ENCODE data around the gene MRPS33.
A peak's percentile ranks its signal among the peaks of the same experiment; 100 is the strongest.
"Not testable (repeated sequence)": the region's sequence is repeated elsewhere in the genome, so short reads cannot be mapped to it uniquely, and the experiment has no call there.

Gene MRPS33

GRCh38 chr7:141014524-141015395, at the start of gene MRPS33:
Gene MRPS33, minus strand, starts transcription at chr7:141014952. Its CDS starts 4,319 bp downstream, at chr7:141010633.
- peak; percentile 97 for DNase-seq

- DNase-seq, result no peak
These were observed 43.0 kb upstream of the MRPS33 start for GRCh38 chr7:141057788-141058187.

GRCh38 chr7:141055146-141055545, 40.4 kb upstream of the MRPS33 start:
- no peak for DNase-seq

GRCh38 chr7:141053626-141054025, 38.9 kb upstream of the MRPS33 start:
- peak; percentile 61 for DNase-seq

- DNase-seq, result no peak
These were observed 31.3 kb upstream of the MRPS33 start for GRCh38 chr7:141045842-141046620.

- no peak for DNase-seq
These were observed 30.5 kb upstream of the MRPS33 start for GRCh38 chr7:141045126-141045841.

GRCh38 chr7:141043616-141044015, 28.9 kb upstream of the MRPS33 start:
- DNase-seq, result no peak

GRCh38 chr7:141042222-141043193, 27.8 kb upstream of the MRPS33 start:
- no peak for DNase-seq

- no peak for DNase-seq
These were observed 24.6 kb upstream of the MRPS33 start for GRCh38 chr7:141039376-141039775.

GRCh38 chr7:141038100-141038499, 23.3 kb upstream of the MRPS33 start:
- DNase-seq, result not testable (repeated sequence)

GRCh38 chr7:141032539-141033323, 18.0 kb upstream of the MRPS33 start:
- DNase-seq, result not testable (repeated sequence)

GRCh38 chr7:141028767-141029166, 14.0 kb upstream of the MRPS33 start:
- no peak for DNase-seq

- no peak for DNase-seq
These were observed 12.3 kb upstream of the MRPS33 start for GRCh38 chr7:141027043-141027442.

- DNase-seq, result no peak
These were observed 9.9 kb upstream of the MRPS33 start for GRCh38 chr7:141024668-141025067.

- no peak for DNase-seq
These were observed 8.5 kb upstream of the MRPS33 start for GRCh38 chr7:141023295-141023694.

GRCh38 chr7:141017555-141017954, 2.8 kb upstream of the MRPS33 start:
- DNase-seq, result no peak

- DNase-seq, result no peak
These were observed 1.6 kb upstream of the MRPS33 start for GRCh38 chr7:141016349-141016748.

GRCh38 chr7:141014125-141014523, 628 bp downstream of the MRPS33 start:
- no peak for DNase-seq

GRCh38 chr7:141013345-141013715, 1.4 kb downstream of the MRPS33 start:
- DNase-seq, result no peak

GRCh38 chr7:141012696-141013344, 1.9 kb downstream of the MRPS33 start:
- DNase-seq, result no peak

Data from stimulated activated CD4-positive, alpha-beta T cell treated with anti-CD3 and anti-CD28 coated beads, Interleukin-15, amount 100 ng/mL, for 24 hours (primary cell).